CD1c-positive myeloid dendritic cell (primary cell): Measurements from ENCODE around the gene PCAT7.
A peak's percentile ranks its signal among the peaks of the same experiment; 100 is the strongest.
"Not testable (repeated sequence)": the region's sequence is repeated elsewhere in the genome, so short reads cannot be mapped to it uniquely, and the experiment has no call there.

Source experiments
- DNase-seq: peaks from one replicate; pipeline ENCODE4 v3.0.0-alpha.2; 2016; ENCODE audit errors: extremely low spot score

PCAT7 gene

DNA sequence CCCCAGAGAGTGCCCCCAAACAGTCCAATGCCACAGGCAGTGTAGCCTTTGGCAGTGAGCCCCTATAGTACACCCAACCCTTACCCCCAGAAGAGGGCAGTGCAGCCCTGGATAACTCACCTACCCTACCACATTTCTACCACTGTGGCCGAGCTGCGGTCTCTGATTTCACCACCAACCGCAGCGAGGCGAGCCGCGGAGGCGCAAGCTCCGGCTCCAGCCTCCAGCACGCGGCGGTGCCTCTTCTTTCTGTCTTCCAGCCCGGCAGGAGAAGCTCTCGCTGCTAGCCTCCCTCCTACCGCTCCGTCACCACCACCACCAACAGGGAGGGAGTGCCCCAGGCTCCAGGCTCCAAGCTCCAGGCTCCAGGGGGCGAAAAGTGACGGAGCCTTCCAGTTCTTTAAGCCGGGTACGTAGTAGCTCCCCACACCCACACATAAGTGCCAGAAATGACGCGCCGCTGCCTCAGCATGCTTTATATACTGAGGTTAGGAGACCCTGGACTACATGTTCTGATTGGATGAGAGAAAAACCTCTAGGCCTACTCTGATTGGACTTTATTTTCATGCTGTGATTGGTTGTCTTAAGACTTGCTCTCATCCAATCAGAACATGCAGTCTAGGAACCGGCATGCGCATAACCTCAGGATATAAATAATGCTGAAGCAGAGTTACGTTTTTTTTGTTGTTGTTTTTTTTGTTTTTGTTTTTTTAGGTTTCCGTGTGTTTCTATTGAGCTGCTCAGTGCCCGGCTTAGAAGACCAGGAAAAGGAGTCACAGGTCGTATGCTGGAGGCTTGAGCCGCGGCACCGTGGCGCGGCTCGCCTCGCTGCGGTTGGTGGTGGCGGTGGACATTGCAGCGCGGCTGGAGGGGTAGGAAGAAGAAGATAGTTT lies at the start of gene PCAT7:
PCAT7 (plus strand) TSS at position 645 of the 893 bp plus-strand sequence.
- DNase-seq: peak; percentile 38

DNA sequence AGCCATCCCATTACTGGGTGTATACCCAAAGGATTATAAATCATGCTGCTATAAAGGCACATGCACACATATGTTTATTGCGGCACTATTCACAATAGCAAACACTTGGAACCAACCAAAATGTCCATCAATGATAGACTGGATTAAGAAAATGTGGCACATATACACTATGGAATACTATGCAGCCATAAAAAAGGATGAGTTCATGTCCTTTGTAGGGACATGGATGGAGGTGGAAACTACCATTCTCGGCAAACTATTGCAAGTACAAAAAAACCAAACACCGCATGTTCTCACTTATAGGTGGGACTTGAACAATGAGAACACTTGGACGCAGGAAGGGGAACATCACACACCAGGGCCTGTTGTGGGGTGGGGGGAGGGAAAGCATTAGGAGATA lies 48.5 kb upstream of the PCAT7 start:
- not testable (repeated sequence) for DNase-seq

DNA sequence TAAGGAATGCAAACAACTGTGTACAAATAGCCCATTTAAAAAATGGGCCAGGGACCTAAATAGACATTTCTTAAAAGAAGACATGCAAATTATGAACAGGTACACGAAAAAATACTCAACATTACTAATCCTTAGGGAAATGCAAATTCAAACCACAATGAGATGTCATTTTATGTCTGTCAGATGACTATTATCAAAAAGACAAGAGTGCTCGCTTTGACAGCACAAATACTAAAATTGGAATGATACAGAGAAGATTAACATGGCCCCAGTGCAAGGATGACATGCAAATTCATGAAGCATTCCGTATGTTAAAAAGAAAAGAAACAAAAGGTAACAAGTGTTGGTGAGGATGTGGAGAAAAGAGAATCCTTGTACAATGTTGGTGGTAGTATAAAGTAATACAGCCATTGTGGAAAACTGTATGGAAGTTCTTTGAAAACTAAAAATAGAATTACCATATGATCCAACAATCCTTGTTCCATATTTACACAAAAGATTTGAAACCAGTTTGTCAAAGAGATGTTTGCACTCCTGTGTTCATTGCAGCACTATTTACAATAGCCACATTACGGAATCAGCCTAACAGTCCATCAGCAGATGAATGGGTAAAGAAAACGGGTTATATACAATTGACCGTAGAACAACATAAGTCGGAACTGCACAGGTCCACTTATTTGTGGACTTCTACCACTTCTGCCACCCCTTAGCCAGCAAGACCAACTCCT lies 47.2 kb upstream of the PCAT7 start:
- DNase-seq: no peak

DNA sequence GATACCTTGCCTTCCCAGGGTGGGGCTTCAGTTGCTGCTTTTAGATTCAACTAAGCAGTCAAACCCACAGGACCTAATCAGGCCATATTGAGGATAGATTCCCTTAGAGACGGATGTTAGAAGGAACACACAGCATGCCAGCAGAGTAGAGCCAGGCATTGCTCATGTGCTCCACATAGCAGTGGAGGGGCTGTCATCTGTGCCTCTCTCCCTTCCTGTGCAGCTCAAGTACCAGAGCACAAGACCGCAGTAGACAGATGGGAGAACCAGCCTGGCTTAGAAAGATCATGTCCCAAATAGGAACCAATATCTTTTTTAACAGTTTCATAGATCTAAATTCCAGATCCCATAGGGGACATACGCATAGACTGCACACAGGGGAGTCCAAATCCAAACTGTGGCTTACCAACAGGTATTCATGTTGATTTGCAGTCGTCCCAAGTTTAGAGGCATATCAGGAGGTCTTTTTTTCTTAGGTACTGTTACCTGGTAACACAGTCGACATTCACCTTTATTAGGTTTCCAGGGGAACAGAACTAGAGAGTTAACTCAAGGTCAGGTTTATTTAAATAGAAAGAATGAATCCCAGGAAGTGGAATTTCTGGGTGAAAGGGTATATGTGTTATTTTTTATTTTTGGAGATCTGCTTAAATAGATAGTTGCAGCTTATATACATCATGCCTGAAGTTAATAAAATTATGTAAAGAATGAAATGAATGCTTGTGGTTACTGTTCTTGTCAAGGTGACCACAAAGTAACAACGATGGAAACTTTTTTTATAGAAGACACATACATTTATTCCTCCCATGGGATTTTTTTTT lies 43.5 kb upstream of the PCAT7 start:
- no peak for DNase-seq

DNA sequence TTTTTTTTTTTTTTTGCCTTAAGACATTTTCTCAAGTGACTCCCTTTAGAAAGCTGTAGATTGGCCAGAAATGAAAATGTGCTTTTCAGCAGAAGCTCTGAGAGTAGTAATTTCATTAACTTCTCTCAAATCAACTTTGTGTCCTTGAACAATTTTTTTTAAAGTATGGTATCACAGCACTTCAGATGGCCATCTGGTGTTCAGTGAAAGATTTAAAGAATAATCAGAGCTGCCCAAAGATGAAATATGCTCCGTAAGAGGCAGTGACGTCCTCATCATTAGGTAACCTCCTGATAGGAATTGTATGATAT lies 43.0 kb upstream of the PCAT7 start:
- DNase-seq: no peak

DNA sequence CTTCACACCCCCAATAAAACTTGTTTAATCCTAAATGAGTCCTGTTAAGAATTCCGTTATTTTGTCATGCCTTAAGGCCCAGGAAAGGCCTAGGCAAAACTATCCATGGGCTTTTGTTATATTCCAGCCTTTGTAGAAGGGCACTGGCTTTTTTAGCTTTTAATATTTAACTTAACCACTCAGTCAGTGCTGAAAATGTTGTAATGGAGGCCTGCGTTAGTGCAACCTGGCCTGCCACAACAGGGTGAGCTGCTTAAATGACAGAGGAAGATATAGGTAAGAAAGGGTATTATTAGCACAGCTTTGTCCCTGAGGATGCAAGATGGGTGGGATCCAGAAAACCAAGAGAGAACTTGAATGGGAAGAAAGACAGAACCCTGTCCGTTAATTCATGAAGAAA lies 40.2 kb upstream of the PCAT7 start:
- no peak for DNase-seq

DNA sequence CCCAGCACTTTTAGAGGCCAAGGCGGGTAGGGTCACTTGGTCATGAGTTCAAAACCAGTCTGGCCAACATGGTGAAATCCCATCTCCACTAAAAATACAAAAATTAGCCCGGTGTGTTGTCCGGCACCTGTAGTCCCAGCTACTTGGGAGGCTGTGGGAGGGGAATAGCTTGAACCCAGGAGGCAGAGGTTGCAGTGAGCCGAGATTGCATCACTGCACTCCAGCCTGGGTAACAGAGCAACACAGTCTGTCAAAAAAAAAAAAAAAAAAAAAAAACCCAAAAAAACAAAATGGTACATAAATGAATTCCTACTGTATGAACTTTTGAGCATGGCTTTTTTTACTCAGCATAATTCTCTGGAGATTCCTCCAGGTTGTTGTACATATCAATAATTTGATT lies 37.6 kb upstream of the PCAT7 start:
- DNase-seq: no peak

DNA sequence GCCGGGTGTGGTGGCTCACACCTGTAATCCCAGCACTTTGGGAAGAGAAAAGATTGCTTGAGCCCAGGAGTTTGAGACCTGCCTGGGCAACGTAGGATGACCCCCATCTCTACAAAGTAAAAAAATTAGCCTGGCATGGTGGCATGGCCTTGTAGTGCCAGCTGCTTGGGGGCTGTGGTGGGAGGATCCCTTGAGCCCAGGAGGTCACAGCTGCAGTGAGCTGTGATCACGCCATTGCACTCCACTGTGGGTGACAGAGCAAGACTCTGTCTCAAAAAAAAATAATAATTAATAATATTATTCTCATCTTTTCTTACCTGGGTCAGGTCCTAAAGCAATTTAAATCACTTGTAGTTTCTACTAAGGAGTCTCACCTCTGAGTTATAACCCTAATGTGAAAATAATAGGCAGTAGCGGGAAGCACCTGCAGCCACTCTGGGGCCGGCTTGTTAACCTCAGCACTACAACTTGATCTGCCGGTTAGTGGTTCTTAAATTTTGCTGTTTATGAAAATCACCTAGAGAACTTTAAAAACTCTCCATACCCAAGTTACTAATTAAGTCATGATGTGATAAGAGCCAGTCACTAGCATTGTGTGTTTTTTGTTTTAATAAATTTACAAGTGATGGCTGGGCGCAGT lies 29.4 kb upstream of the PCAT7 start:
- DNase-seq: no peak

DNA sequence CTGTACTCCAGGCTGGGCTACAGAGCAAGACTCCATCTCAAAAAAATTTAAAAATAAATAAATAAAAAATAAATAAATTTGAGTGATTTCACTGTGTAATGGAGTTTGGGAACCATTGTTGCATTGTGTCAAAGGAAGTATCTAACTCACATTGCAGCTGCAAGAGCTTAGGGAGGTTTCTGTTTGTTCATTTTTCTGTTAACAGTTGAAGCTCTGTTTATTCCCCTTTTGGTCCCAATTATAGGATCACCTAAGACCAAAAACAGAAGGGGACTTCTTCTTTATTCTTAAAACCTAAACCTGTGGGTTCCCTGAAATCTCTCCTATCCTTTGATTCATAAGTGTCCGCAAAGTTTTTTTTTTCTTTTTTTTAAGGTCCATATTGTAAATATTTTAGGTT lies 28.6 kb upstream of the PCAT7 start:
- no peak for DNase-seq

DNA sequence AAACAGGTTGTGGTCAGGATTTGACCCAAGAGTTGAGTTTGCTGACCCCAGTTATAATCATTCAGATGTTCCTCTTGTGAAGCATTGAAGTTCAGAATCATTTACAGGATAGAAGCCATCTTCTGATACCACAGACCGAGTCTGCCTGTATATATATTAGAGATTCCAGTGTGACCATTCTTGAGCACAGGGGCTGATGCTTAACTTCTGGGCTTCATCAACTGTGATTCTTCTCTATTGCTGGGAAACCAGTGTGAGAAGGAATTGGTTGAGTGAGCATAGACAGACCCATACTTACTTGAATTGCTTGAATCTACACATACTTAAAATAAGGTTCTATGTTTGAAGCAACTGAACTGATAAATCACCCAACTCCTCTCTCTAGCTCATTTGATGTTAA lies 27.9 kb upstream of the PCAT7 start:
- no peak for DNase-seq

DNA sequence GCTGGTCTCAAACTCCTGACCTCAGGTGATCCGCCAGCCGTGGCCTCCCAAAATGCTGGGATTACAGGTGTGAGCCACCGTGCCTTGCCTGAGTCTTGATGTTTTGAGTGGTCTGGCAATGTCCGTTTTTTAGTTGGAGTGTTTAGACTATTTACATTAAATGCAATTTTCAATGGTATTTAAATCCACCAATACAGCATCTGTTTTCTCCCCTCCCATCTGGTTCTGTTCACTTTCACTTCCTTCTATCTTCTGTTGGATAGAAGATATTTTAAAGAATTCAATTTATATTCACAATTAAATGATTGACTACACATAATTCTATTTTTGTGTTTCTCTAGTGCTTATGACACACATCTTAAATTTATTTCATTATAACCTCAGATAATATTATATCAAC lies 26.0 kb upstream of the PCAT7 start:
- DNase-seq: no peak

DNA sequence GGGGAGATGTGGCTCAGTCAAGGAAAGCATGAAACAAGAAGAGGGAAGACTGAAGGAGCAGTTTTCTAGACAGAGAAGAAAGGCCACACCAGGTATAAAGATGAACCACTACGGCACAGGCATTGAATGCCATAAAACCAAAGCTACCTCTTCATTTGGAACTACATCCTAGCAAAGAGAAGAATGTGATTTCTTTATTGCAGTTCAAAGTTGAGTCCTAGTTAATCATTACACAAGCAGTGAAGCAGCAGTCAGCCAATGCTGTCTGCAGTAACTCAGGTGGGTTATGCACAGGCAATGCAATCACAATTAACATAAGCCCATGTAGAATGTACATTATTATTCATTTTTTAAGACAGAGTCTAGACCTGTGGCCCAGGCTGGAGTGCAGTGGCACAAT lies 21.7 kb upstream of the PCAT7 start:
- DNase-seq: no peak

DNA sequence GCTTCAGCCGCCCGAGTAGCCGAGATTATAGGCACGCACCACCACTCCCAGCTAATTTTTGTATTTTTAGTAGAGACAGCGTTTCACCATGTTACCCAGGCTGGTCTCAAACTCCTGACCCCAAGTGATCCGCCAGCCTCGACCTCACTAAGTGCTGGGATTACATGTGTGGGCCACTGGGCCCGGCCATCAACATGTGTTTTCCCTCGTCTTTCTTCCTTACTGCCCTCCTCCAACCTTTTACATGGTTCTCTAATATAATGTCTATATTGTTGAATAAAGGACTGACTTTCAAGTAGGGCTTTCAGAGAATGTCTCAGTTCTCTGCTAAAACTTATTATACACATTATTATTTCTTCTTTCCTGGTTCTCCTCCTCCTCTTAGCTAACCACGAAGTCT lies 21.3 kb upstream of the PCAT7 start:
- DNase-seq: no peak

DNA sequence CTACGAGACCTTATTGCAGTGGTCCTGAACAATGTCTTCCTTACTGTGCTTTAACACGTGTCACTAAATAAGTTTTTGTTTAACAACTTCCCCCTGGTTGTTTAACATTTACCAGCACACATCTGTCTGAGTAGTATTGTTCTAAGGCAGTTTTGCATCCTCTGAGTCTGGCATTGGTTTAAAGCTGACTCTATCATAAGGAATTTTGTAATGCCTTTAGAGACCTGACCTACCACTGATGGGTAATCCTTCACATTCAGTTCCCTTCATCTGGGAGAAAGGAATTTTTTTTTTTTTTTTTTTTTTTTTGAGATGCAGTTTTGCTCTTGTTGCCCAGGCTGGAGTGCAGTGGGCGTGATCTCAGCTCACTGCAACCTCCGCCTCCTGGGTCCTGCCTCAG lies 20.0 kb upstream of the PCAT7 start:
- DNase-seq: no peak

DNA sequence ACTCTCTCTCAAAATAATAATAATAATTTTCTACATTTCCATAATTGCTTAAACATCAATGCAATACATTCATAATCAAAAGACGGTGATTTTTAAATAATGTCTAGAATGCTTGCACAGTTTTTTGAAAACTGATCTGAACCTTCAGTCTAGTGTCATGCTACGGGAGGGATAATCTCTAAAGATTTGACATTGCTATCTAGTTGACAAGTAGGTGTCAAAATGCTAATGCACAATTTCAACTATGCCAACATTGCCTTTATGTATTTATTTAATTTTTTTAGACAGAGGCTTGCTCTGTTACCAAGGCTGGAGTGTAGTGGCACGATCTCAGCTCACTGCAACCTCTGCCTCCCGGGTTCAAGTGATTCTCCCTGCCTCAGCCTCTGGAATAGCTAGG lies 16.0 kb upstream of the PCAT7 start:
- DNase-seq: no peak

DNA sequence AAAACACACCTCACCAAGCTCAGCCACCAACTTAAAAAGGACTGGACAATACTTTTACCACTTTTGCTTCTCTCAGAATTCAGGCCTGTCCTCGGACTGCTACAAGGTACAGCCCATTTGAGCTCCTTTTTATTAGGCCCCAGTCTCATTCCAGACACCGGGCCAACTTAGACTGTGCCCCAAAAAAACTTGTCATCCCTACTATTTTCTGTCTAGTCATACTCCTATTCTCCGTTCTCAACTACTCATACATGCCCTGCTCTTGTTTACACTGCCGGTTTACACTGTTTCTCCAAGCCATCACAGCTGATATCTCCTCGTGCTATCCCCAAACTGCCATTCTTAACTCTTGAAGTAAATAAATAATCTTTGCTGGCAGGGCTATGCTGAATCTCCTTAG lies 10.5 kb upstream of the PCAT7 start:
- not testable (repeated sequence) for DNase-seq

DNA sequence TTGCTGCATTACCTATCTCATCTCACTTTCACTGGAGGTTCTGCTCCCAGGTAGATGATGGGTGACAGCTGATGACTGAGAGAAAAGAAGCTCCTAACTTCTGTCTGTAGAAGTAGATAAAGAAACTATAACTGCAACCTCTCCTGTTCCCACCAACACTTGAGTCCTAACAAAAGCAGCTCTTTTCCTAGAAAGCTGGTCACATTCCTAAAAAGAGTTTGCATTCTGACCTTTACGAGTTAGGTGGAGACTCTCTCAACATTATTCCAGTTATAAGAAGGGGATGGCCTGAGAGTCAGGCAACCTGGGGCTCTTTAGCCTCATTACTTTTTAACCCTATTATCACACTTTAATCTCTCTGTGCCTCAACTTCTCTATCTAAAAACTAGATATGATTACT lies 8.9 kb upstream of the PCAT7 start:
- no peak for DNase-seq

DNA sequence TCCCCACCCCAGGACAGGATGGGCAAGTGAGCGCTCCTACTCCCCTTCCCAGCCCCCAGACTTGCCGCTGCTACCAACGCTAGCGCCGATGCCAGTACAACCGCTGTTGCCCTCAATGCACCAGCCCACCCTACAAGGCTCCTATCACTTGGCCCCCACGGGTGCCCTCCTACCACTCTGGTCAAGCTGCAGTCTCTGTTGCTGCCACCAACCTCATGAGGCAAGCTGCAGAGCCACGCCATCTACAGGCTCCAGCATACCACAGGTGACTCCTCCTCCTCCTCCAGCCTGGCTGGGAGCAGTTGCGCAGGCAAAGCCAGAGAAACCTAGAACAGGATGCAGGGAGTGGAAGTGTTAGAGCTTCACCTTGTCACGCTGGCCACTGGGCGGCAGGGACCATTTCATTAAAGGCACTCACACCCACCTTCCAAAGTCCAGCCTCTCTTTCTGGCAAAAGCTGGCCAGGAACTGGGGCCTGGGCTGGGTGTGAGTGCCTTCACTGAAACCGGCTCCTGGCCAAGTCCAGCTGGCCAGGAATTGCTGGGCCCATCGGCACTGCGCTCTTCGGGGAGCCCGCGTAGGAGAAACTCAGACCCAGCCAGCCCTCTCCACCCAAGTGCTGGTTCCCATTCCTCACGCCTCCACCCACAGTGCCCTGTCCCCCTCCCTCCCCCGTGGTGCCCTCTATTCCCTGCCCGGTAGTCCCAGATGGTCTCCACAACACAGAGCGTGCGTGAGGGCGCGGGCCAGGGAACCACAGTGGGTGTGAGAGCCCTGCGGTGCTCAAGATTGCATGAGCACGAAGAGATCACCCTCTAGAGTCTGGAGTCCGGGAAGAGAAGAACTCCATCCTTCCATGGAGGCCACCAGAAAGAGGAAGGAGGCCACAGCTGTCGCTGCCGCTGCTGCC lies 1.6 kb upstream of the PCAT7 start:
- DNase-seq: no peak

DNA sequence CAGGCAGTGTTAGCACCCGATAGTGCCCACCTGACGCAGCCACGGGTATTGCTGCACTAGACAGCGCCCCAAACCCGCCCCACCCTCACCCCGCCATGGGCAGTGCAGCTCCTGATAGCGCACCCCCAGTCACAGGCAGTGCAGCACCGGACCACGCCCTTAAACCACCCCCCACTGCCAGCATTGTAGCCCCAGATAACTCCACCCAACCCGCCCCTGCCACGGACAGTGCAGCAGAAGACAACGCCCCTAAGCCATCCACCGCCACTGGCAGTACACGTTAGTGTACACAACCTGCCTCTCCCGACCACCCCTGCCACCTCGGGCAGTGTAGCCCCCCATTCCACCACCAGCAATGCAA lies 825 bp upstream of the PCAT7 start:
- DNase-seq: no peak

DNA sequence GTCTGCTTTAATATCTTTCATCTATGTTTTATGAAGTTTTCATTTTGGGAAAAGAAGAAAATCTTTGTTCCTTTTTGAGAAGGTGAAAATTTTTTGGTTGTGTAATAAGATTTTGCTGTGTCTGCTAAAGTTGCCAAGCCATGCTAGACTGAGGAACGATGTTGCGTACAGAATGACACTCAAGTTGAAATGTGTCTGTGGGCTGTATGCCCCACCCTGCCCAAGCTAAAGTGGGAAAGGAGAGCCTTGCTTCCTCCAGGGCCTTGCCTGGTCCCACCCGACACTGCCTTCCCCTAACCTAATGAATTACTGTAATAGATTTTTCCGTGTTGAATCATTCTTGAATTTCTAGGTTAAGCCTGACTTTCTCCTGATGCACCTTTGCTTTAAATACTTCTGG lies 2.5 kb downstream of the PCAT7 start:
- DNase-seq: no peak

DNA sequence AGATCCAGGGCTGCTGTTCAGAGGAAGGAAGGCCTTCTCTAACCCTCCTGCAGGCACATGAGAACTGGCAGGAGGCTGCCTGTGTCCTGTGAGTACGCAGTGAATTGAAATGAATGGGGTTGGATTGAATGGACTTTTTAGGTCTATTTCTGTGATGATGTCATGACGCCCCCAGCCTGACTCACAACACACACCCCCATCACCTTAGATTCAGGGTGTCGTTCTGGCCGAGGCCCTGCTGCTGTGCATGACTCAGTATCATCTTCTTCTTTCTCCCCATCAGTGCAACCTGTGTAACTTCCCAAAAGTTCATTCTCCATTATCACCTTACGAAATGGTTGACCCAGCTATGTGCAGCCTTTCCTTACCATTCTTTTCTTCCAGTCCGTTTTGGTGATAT lies 5.4 kb downstream of the PCAT7 start:
- no peak for DNase-seq
